ENCODE data around the gene BRD3OS.

The BRD3OS gene

DNA sequence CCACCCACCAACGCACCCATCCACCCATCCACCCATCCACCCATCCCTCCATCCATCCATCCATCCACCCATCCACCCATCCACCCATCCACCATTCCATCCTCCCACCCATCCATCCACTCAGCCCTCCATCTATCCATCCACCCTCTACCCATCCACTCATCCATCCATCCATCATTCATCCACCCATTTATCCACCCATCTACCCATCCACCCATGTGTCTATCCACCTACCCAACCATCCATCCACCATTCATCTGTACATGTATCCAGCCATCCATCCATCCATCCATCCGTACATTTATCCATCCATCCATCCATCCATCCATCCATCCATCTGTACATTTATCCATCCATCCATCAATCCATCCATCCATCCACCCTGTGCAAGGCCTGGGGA lies 22.0 kb upstream of the BRD3OS start:
- FAIRE-seq (no peak), DNase-seq (ENCODE audit: insufficient read length, low spot score) (no peak)

DNA sequence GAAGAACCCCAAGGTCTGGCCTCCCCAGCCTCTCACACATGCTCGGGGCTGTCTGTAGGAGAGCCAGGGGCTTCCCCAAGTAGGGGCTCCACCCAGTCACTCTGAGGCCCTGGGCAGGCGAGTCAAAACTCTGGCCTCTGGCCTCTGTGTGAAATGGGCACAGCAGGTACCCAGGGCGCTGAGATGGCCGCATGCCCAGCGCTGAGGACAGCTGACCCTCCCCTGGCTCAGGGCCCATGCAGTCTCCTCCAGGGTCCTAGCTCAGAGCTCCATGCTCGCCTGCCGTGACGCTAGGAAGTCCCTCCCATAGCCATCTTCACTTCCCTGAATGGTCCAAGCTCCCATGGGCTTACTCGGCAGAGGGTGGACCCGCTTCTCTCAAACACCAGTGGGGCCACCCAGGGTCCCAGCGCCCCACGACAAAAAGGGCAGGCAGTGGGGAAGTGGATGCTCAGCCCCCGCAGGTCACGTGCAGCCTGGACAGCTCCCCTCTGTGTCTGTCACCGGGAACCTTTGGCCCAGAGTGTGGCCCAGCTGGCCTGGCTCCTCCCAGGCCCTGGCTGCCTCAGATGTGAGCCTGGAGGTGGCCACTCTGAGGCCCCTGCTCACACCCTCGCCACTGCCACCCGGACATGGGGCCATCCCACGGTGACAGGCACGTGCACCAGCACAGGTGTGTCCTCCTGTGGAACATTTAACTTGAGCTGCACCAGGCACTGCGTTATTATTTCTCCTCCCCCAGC lies 21.0 kb upstream of the BRD3OS start:
- DNase-seq (ENCODE audit: insufficient read length, low spot score) (no peak), FAIRE-seq (no peak)

DNA sequence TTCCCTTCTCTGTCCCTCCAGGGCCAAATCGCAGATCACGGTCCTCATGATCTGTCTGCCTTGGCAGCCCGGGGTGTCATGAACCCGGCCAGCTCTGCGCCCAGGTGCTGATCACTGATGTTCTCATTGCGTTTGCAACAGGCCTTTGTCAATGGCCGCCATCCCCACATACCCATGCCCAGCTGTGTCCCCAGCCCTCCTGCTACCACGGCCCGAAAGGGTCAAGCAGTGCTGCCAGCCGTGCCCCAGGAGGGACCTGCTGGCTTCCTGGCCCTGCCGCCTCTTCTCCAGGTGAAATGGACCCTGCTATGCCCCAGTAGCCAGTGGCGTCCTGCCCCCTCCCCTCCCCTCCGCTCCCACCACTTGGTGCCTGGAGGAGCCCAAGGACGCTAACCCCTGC lies 20.4 kb upstream of the BRD3OS start:
- FAIRE-seq (no peak), DNase-seq (ENCODE audit: insufficient read length, low spot score) (no peak)

- FAIRE-seq: no peak
These were observed 19.9 kb upstream of the BRD3OS start for GRCh38 chr9:134005381-134005780.

DNA sequence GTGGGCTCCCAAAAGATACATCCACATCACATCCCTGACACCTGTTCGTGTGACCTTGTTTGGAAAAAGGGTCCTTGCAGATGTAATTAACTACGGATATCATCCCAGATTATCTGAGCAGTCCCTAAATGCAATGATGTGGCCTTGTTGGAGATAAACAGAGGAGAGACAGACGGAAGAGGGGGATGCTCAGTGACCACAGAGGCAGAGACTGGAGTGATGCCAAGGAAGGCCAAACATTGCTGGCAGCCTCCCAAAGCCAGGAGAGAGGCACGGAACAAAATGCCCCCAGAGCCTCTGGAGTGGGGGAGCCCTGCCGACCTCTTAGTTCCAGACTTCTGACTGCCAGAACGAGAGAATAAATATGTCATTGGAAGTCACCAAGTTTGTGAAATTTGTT lies 18.1 kb upstream of the BRD3OS start:
- DNase-seq (ENCODE audit: insufficient read length, low spot score) (no peak), FAIRE-seq (no peak)

More at GRCh38 chr9:134005381-134005780, 19.9 kb upstream of the BRD3OS start:
- DNase-seq (ENCODE audit: insufficient read length, low spot score): no peak

- DNase-seq (ENCODE audit: insufficient read length, low spot score) (no peak), FAIRE-seq (no peak)
These were observed 17.7 kb upstream of the BRD3OS start for GRCh38 chr9:134007571-134007970.

GRCh38 chr9:134010310-134011173 lies 14.7 kb upstream of the BRD3OS start:
- DNase-seq (ENCODE audit: insufficient read length, low spot score) (no peak), FAIRE-seq (no peak)

GRCh38 chr9:134011401-134011800 lies 13.9 kb upstream of the BRD3OS start:
- DNase-seq (ENCODE audit: insufficient read length, low spot score): no peak
- no peak for FAIRE-seq

GRCh38 chr9:134014946-134015345 lies 10.3 kb upstream of the BRD3OS start:
- no peak for DNase-seq (ENCODE audit: insufficient read length, low spot score)
- no peak for FAIRE-seq

- no peak for DNase-seq (ENCODE audit: insufficient read length, low spot score)
- no peak for FAIRE-seq
These were observed 978 bp upstream of the BRD3OS start for GRCh38 chr9:134024214-134024792.

- FAIRE-seq (no peak), DNase-seq (ENCODE audit: insufficient read length, low spot score) (peak; percentile 29)
These were observed 593 bp downstream of the BRD3OS start for GRCh38 chr9:134025606-134026541.

- no peak for FAIRE-seq
- no peak for DNase-seq (ENCODE audit: insufficient read length, low spot score)
These were observed 1.3 kb downstream of the BRD3OS start for GRCh38 chr9:134026581-134026980.

DNA sequence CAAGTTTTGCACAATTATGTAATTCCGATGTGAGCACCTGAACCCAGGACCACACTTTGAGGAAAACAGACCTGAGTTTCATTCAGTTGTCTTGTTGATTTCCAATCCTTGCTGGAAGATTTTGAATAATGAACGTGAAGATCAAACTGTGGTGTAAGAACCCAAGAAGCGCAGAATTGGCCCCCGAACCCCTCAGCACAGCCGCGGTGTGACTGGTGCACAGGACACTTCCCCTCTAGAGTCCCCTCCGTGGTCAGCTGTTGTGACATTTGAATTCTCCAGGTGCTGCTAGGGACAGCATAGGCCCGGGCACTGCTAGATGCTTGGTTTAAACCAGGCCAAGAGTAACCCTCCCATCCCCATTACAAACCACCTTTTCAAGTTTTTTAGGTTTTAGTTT lies 1.7 kb downstream of the BRD3OS start:
- FAIRE-seq: no peak
- no peak for DNase-seq (ENCODE audit: insufficient read length, low spot score)

DNA sequence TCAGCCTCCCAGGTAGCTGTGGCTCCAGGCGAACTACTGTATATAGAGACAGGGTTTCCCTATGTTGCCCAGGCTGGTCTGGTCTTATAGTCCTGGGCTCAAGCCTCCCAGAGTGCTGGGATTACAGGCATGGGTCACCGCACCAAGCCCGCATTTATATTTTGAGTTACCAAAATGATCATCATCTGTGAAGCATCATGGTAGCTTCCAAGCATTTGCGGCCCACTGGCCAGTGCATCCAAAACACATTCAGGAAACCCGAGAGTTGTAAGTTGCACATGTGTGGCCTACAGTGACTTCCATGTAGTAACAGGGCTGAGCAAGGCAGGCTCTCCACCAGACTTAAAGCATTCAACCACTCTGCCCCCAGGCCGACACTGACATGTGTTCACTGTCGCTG lies 2.3 kb downstream of the BRD3OS start:
- FAIRE-seq: no peak
- DNase-seq (ENCODE audit: insufficient read length, low spot score): no peak

DNA sequence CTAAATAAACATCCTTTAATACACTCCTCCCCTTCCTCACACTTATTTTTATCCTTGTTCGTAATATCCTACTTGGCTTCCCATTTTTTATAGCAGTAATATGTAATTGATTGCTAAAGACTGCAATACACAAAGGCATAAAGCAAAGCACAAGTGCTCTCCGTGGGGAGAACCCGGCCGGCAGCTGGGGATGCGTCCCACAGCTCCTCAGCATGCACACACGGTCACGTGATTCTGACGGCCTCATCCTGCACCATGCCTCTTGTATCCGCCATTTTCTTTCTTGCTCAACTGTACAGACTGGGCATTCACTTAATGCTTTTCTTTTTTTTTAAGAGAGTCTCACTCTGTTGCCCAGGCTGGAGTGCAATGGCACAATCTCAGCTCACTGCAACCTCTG lies 2.8 kb downstream of the BRD3OS start:
- DNase-seq (ENCODE audit: insufficient read length, low spot score) (no peak), FAIRE-seq (no peak)

- FAIRE-seq: no peak
- DNase-seq (ENCODE audit: insufficient read length, low spot score): no peak
These were observed 3.4 kb downstream of the BRD3OS start for GRCh38 chr9:134028575-134029247.

DNA sequence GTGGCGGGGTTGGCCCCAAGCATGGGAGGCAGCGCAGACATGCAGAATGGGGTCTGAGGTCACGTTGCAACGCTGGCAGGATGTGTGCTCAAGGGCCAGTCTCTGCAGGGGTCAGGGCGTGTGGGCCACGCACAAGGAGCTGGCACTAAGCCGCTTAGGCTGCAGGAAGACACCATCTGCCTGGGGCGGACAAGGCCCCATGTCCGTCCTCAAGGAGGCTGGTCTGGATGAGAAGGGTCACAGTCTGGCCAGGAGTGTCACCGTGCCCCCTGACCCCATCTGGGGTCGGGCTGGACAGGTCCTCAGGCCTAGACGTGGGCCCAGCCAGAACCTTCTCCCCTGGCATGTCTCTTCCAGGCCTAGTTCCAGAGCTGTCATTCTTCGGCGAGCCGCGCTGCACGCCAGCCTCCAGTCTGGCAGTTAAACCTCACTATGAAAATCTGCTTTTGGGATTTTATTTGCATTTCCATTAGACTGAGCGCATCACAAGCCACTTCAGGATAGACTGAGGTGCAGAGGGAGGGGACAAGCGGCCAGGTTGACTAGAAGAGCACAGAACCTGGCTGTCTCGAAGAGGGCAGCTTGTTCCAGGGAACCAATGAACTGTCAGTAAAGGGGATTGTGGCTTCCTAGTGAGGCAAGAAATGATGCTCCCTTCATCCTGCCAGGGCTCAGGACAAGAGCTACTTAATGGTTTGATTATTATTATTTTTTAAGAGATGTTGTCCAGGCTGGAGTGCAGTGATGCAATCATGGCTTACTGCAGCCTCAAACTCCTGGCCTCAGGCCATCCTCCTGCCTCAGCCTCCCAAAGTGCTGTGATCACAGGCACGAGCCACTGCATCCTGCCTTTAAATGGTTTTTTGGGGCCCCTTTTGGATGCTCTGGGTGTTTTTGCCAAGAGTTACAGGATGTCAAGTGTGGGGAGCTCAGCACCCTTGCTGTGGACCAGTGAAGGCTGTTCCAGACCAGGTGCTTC lies 4.3 kb downstream of the BRD3OS start:
- FAIRE-seq: no peak

GRCh38 chr9:134030821-134031470 lies 5.7 kb downstream of the BRD3OS start:
- FAIRE-seq (no peak), DNase-seq (ENCODE audit: insufficient read length, low spot score) (no peak)

More for the DNA sequence above, 4.3 kb downstream of the BRD3OS start:
- DNase-seq (ENCODE audit: insufficient read length, low spot score): no peak

Measured in HTR-8/SVneo (cell line).